HL-60 (cell line): Measurements from ENCODE around the gene PACRG.

Source experiments
- POLR2AphosphoS5 ChIP-seq: IDR thresholded peaks from 2 replicates; pipeline ENCODE4 v1.6.1; 2012; ENCODE audit warnings: low read depth
- SPI1 ChIP-seq: IDR thresholded peaks from 2 replicates; pipeline ENCODE4 v1.6.1; 2012; ENCODE audit warnings: low read depth, mild to moderate bottlenecking, borderline replicate concordance
- TF ChIP-seq, protein P1 (sequence below): IDR thresholded peaks from one replicate; pipeline ENCODE4 v1.5.1; 2011; ENCODE audit warnings: low read length, control low read depth, inconsistent platforms; ENCODE audit not compliant: insufficient read depth
- TF ChIP-seq, protein P2 (sequence below): IDR thresholded peaks from 2 replicates; pipeline ENCODE4 v1.6.1; 2012; ENCODE audit warnings: low read depth; ENCODE audit not compliant: insufficient replicate concordance

DNA sequence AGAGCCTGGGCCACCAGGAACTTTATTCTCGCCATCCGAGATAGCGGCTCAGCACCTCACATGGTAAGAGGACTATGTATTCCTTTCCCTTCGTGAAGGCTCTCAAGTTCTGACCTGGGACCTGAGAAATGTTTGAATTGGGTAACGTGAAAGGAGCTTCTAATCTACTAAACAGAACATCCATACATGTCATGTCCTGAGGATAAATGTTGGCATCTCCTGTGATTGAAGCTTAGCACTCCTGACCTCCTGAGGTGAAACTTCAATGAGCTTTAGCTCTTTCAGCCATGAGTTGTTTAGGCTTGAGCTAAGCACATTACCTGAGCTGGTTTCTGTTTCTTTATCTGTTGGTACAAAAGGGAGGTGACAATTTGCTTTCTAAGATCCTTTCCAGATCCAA is 280.9 kb downstream of the PACRG start:
- TF ChIP-seq POLR2AphosphoS5 (no peak), SPI1 (no peak)
- TF ChIP-seq, protein P1, sequence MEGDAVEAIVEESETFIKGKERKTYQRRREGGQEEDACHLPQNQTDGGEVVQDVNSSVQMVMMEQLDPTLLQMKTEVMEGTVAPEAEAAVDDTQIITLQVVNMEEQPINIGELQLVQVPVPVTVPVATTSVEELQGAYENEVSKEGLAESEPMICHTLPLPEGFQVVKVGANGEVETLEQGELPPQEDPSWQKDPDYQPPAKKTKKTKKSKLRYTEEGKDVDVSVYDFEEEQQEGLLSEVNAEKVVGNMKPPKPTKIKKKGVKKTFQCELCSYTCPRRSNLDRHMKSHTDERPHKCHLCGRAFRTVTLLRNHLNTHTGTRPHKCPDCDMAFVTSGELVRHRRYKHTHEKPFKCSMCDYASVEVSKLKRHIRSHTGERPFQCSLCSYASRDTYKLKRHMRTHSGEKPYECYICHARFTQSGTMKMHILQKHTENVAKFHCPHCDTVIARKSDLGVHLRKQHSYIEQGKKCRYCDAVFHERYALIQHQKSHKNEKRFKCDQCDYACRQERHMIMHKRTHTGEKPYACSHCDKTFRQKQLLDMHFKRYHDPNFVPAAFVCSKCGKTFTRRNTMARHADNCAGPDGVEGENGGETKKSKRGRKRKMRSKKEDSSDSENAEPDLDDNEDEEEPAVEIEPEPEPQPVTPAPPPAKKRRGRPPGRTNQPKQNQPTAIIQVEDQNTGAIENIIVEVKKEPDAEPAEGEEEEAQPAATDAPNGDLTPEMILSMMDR = no peak
- TF ChIP-seq, protein P2, sequence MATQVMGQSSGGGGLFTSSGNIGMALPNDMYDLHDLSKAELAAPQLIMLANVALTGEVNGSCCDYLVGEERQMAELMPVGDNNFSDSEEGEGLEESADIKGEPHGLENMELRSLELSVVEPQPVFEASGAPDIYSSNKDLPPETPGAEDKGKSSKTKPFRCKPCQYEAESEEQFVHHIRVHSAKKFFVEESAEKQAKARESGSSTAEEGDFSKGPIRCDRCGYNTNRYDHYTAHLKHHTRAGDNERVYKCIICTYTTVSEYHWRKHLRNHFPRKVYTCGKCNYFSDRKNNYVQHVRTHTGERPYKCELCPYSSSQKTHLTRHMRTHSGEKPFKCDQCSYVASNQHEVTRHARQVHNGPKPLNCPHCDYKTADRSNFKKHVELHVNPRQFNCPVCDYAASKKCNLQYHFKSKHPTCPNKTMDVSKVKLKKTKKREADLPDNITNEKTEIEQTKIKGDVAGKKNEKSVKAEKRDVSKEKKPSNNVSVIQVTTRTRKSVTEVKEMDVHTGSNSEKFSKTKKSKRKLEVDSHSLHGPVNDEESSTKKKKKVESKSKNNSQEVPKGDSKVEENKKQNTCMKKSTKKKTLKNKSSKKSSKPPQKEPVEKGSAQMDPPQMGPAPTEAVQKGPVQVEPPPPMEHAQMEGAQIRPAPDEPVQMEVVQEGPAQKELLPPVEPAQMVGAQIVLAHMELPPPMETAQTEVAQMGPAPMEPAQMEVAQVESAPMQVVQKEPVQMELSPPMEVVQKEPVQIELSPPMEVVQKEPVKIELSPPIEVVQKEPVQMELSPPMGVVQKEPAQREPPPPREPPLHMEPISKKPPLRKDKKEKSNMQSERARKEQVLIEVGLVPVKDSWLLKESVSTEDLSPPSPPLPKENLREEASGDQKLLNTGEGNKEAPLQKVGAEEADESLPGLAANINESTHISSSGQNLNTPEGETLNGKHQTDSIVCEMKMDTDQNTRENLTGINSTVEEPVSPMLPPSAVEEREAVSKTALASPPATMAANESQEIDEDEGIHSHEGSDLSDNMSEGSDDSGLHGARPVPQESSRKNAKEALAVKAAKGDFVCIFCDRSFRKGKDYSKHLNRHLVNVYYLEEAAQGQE = no peak
